Cardiac fibroblast (primary cell): ENCODE data around the gene WDR7.

Experiments
- DNase-seq, 2 donors: peaks; one replicate each; pipeline versions ENCODE4 v3.0.0 to v3.0.0-alpha.2; 2010; ENCODE audit warnings: low read depth in 2 of 2
- H3K4me3 ChIP-seq, 2 donors: replicated peaks in 1 of 2; 1 replicate in 1 of 2; 2 replicates in 1 of 2; pipeline ENCODE4 v1.5.1; 2011; ENCODE audit warnings: low read depth in 2 of 2, low read length in 2 of 2, mild to moderate bottlenecking in 2 of 2, moderate library complexity in 1 of 2
- CTCF ChIP-seq: IDR thresholded peaks from one replicate; pipeline ENCODE4 v1.5.1; 2011; ENCODE audit warnings: low read depth, mild to moderate bottlenecking, low read length, inconsistent platforms

Gene WDR7

GRCh38 chr18:56853961-56854360 lies 202.8 kb downstream of the WDR7 start:
- DNase-seq, result no peak
- TF ChIP-seq CTCF, result no peak

GRCh38 chr18:56861244-56861643 lies 210.1 kb downstream of the WDR7 start:
- no peak for TF ChIP-seq CTCF
- DNase-seq, result no peak
- H3K4me3 ChIP-seq, result no peak overlapping the region

More at GRCh38 chr18:56853961-56854360, 202.8 kb downstream of the WDR7 start:
- H3K4me3 ChIP-seq, result no peak overlapping the region

GRCh38 chr18:56869189-56869777 lies 218.1 kb downstream of the WDR7 start:
- TF ChIP-seq CTCF, result peak; percentile 77
- peak; percentile 81 for DNase-seq
- H3K4me3 ChIP-seq, result no peak overlapping the region

- DNase-seq, result no peak
- H3K4me3 ChIP-seq, result no peak overlapping the region
- TF ChIP-seq CTCF, result no peak
These were observed 219.8 kb downstream of the WDR7 start for GRCh38 chr18:56870982-56871381.

GRCh38 chr18:56872140-56872539 lies 221.0 kb downstream of the WDR7 start:
- no peak overlapping the region for H3K4me3 ChIP-seq
- DNase-seq, result no peak
- TF ChIP-seq CTCF, result no peak

GRCh38 chr18:56873441-56874140 lies 222.4 kb downstream of the WDR7 start:
- TF ChIP-seq CTCF, result no peak
- no peak overlapping the region for H3K4me3 ChIP-seq
- peak; percentile 29 to 31 for DNase-seq
